ENCODE data around the gene ATCAY.

The ATCAY gene

DNA sequence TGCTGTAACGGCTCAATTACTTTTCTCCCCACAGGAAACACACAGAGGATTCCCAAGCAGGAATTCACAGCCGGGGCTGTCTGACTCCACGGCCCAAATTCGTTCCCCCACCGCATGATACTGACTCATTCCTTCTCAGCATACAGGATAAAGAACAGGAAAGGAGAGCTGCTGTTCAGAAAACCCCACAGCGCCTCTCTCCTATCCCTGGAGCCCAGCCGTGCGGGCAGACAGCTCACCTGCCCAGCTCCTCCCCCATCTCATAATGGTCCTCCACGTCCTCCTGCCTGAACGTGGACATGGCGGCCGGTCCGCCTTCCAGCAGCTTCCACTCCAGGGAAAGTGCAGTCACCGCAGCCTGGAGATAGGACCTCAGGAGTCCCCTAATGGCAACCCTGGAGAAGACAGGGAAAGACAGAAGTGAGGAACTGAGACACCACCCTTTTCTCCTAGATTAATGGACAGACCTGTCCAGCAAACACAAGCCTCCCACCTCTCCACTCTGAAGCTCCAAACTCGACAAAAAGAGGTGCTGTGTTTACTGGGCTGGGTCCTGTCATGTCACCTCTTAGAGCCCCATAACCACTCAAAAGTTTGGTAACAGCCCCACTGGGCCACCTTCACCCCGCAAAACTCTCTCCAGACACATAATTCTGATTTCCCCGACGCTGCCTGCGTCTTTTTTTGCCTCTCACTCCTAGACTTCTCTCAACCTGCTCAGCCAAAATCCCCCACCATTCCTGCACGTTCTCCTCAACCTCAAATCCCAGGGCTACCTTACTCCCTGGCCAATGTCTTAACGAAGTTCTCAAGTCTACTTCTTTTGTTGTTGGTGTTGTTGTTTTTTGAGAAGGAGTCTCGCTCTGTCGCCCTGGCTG is 89.2 kb downstream of the ATCAY start:
- peak; percentile 33 to 59 for DNase-seq (ENCODE audit: low spot score in 2 of 2)
- Histone ChIP-seq H3K4me1 (peaks cover 14% of the 10 kb centered on the region), H3K9me3 (no peaks in the 10 kb centered on the region), H3K36me3 (replicated peaks) (peaks cover 42% of the 10 kb centered on the region), H3K27me3 (ENCODE audit: low read depth) (no peaks in the 10 kb centered on the region), H3K4me3 (peak overlapping the region; percentile 96)
- in situ Hi-C loops (cut with MboI; ENCODE audit: low sequenced_read_pairs): no loop called here

DNA sequence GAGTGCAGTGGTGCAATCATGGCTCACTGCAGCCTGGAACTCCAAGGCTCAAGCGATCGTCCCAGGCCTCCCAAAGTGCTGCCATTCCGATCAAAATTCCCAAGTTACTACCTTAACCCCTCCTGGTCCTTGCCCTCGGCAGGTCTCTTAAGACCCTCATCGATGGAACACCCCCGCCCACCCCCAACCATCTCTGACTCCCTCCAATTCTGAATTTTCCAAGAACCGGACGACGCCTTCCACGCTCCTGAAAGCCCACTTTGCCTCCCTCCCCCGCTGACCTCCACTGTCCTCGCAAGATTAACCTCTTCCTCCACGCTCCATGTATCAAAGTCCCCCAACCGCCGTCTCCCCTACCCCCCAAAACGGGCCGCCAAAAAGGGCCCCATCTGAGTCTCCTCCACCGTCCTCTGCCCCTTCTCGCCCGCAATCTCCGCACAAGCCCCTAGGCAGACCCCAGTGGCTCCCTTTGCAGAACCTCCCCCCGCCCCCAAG is 89.9 kb downstream of the ATCAY start:
- in situ Hi-C loops (cut with MboI; ENCODE audit: low sequenced_read_pairs): no loop called here
- no peak for DNase-seq (ENCODE audit: low spot score in 2 of 2)
- peaks cover 14% of the 10 kb centered on the region for H3K4me1 ChIP-seq
- peaks cover 39% of the 10 kb centered on the region for H3K36me3 ChIP-seq (replicated peaks)
- no peaks in the 10 kb centered on the region for H3K27me3 ChIP-seq (ENCODE audit: low read depth)
- H3K4me3 ChIP-seq: peak overlapping the region; percentile 96
- H3K9me3 ChIP-seq: no peaks in the 10 kb centered on the region

DNA sequence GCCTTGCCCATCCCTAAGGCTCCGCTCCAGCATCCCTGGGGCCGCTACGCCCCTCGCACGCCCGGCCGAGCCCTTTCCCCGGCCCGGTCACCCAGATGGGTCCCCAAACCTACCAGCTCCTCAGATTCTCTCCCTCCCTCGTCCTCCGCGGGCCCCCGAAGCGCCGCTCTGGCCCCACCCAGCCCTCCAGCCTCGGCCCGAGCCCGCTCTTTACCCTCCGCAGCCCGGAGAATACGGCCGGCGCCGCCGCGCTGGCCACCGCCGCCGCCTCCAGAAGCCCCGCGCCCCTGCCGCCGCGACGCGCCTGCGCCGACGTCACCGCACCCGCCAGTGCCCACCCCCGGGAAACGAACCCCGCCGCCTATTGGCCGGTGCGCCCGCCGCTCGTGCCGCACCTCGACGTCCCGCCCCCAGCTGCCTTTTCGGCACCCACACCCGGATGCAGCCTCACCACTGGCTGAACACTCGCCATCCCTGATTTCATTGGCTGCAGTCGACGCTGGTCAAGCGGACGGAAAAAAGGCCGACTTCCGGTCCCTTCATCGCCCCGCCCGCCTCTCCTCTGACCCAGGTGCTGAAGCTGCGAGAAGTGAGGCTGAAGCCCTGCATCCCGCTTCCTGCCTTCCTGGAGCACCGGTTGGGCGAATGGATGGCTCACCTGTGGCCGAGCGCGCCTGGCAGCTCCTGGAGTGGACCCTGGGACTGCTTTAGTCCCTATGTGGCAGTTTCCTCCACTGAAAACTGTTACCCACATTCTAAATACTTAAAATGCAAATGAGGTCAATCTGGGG is 90.5 kb downstream of the ATCAY start, which contains the start of gene DAPK3:
Gene DAPK3 (minus strand): TSS at position 292 of the 791 bp plus-strand sequence. CDS start 1,364 bp downstream, outside the sequence.
- H3K9me3 ChIP-seq: no peaks in the 10 kb centered on the region
- H3K4me1 ChIP-seq: peaks cover 14% of the 10 kb centered on the region
- H3K36me3 ChIP-seq (replicated peaks): peaks cover 39% of the 10 kb centered on the region
- no peaks in the 10 kb centered on the region for H3K27me3 ChIP-seq (ENCODE audit: low read depth)
- H3K4me3 ChIP-seq: peak within 1 kb of the TSS; percentile 96
- DNase-seq (ENCODE audit: low spot score in 2 of 2): peak; percentile 97 to 99
- in situ Hi-C loops (cut with MboI; ENCODE audit: low sequenced_read_pairs): no loop called here

DNA sequence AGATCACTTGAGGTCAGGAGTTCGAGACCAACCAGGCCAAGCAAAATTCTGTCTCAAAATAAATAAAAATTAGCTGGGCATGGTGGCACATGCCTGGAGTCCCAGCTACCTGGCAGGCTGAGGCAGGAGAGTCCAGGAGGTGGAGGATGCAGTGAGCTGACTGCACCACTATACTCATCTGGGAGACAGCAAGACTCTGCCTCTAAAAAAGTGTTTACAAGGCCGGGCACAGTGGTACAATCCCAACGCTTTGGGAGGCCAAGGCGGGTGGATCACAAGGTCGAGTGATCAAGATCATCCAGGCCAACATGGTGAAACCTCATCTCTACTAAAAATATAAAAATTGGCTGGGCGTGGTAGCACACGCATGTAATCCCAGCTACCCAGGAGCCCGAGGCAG is 94.7 kb downstream of the ATCAY start:
- Histone ChIP-seq H3K4me3 (no peak overlapping the region), H3K4me1 (no peaks in the 10 kb centered on the region), H3K36me3 (replicated peaks) (peaks cover 50% of the 10 kb centered on the region), H3K9me3 (no peaks in the 10 kb centered on the region), H3K27me3 (ENCODE audit: low read depth) (no peaks in the 10 kb centered on the region)
- DNase-seq (ENCODE audit: low spot score in 2 of 2): no peak
- in situ Hi-C loops (cut with MboI; ENCODE audit: low sequenced_read_pairs): no loop called here

DNA sequence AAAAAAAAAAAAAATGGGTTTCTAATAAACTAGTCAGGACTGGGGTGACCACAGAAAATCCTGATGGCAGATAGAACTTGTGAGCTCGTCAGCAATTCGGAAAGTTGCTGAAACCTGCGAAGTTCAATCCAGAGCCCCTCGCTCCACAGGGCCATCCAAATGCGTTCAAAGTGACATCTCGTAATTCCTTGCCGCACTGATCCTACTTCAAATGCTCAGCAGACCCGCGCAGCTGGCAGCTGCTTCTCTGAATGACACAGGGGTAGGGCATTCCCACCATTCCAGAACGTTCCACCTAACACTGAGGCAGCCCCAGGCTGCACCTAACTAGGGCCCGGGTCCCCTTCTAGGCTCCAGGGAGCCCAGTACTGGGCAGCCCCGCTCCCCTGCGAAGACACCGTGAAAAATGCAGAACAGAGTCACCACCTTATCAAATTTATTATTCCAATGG is 95.2 kb downstream of the ATCAY start:
- H3K4me1 ChIP-seq: no peaks in the 10 kb centered on the region
- no peaks in the 10 kb centered on the region for H3K27me3 ChIP-seq (ENCODE audit: low read depth)
- no peaks in the 10 kb centered on the region for H3K9me3 ChIP-seq
- DNase-seq (ENCODE audit: low spot score in 2 of 2): no peak
- H3K4me3 ChIP-seq: no peak overlapping the region
- peaks cover 56% of the 10 kb centered on the region for H3K36me3 ChIP-seq (replicated peaks)
- in situ Hi-C loops (cut with MboI; ENCODE audit: low sequenced_read_pairs): no loop called here

DNA sequence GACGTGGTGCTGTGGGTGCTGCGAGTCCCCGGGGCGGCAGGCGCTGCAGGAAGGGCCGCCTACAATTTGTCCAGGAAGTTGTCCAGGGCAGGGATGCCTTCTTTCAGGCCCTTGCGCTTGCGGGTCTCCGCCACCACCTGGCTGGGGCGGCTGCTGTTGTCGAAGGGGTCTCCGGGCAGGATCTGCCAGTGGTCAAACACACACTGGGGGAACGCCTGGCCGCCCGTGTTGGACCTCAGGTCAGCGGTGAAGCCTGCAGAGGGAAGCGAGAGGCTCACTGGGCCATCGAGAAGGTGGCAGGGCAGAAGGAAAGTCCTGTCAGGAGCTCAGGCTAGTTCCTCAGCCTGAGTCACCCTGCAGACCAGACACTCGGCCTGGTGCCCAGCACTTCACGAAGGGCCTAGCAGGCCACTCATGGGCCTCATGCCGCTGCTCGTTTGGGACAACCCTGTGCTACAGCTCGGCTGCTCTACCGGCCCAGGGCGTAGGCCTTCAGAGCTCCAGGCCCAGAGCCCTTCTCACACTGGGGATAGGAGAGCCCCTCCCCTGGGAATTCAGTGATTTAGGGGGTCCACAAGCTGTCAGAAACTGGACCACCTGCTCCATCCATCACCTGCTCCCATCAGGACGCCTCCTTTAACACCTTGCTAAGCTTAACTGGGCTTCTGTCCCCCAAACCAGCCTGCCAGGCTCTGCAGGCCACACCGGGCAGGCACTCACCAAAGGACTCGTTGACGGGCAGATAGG is 96.2 kb downstream of the ATCAY start:
- Histone ChIP-seq H3K27me3 (ENCODE audit: low read depth) (no peaks in the 10 kb centered on the region), H3K36me3 (replicated peaks) (peaks cover 66% of the 10 kb centered on the region), H3K4me1 (no peaks in the 10 kb centered on the region), H3K4me3 (no peak overlapping the region), H3K9me3 (no peaks in the 10 kb centered on the region)
- in situ Hi-C loops (cut with MboI; ENCODE audit: low sequenced_read_pairs): no loop called here
- no peak for DNase-seq (ENCODE audit: low spot score in 2 of 2)

Measured in HAP-1 (cell line).